Fibroblast of lung (primary cell): ENCODE results near the gene DDX60.
A peak's percentile ranks its signal among the peaks of the same experiment; 100 is the strongest.

Experiments used
- EZH2 ChIP-seq: IDR thresholded peaks from 2 replicates; pipeline ENCODE4 v1.5.1; 2012; ENCODE audit warnings: low read length, control low read depth, mild to moderate bottlenecking; ENCODE audit errors: missing control alignments
- TF ChIP-seq, protein P1 (sequence below), 2 donors: IDR thresholded peaks in 1 of 2; conservative IDR thresholded peaks in 1 of 2; 1 replicate in 1 of 2; 2 replicates in 1 of 2; pipeline ENCODE4 v1.5.1; 2011 to 2012; ENCODE audit warnings: low read length in 2 of 2, control low read depth in 1 of 2, inconsistent platforms in 1 of 2, low read depth in 1 of 2, mild to moderate bottlenecking in 1 of 2

DNA sequence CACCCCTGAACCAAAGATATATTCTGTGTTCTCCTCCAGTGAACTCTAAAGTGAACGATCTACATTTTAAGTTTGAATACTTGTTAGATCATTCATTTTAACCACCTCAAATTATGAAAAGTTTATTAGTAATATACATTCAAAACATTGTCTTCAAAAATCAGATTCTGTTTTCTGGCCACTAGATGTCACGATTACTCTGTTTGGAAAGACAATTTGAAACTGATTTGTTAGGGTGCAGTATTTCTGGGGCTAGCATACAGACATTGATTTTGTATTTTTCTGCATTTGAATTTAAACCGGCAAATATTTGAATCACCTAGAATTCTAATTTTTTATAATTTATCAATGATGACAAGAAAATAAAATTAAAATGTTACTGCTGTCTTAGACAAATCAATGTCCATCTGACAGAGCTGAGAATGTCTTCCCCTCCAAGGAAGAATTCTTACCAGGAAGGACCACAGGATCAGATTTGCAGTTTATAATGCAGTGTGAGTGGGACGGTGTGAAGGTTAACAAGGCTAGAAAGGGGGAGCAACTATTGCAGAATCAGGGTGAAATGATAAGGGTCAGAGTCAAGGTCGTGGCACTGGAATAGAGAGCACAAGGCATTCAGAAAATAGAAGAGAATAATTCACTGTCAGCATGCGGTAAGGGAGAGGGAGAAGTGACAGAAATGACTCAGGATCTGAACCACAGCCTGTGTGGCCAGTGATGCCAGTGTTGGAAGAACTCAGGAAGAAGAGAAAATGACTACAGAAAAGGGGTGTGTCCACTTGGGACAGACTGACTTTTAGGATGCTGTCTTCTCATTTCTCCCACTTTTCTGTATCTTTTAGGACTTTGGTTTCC is 134.6 kb downstream of the DDX60 start:
- TF ChIP-seq, protein P1, sequence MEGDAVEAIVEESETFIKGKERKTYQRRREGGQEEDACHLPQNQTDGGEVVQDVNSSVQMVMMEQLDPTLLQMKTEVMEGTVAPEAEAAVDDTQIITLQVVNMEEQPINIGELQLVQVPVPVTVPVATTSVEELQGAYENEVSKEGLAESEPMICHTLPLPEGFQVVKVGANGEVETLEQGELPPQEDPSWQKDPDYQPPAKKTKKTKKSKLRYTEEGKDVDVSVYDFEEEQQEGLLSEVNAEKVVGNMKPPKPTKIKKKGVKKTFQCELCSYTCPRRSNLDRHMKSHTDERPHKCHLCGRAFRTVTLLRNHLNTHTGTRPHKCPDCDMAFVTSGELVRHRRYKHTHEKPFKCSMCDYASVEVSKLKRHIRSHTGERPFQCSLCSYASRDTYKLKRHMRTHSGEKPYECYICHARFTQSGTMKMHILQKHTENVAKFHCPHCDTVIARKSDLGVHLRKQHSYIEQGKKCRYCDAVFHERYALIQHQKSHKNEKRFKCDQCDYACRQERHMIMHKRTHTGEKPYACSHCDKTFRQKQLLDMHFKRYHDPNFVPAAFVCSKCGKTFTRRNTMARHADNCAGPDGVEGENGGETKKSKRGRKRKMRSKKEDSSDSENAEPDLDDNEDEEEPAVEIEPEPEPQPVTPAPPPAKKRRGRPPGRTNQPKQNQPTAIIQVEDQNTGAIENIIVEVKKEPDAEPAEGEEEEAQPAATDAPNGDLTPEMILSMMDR (conservative IDR thresholded peaks at IDR 0.05 in 1 of 2, IDR thresholded peaks at IDR 0.05 in 1 of 2; ENCODE audit: low read depth in 1 of 2, low read length in 2 of 2), result peak; percentile 35 to 54
- no peak for TF ChIP-seq EZH2
